Nephron progenitor cell (in vitro differentiated cells): ENCODE measurements around the gene CACNA1D.

Experiments
- DNase-seq: peaks from one replicate; pipeline ENCODE4 v3.0.0; 2021
- H3K27ac Mint-ChIP-seq: 2 replicates; pipeline ENCODE4 v1.8.0; 2021; ENCODE audit warnings: mild to moderate bottlenecking, moderate library complexity, mixed read lengths
- H3K27me3 Mint-ChIP-seq: 2 replicates; pipeline ENCODE4 v1.8.0; 2021; ENCODE audit warnings: mild to moderate bottlenecking, low read depth, mixed read lengths; ENCODE audit not compliant: poor library complexity
- H3K36me3 Mint-ChIP-seq: 2 replicates; pipeline ENCODE4 v1.8.0; 2021; ENCODE audit warnings: low read depth, mixed read lengths
- H3K4me1 Mint-ChIP-seq: 2 replicates; pipeline ENCODE4 v1.8.0; 2021; ENCODE audit warnings: mixed read lengths
- H3K4me3 Mint-ChIP-seq: 2 replicates; pipeline ENCODE4 v1.8.0; 2021; ENCODE audit warnings: mild to moderate bottlenecking, moderate library complexity, mixed read lengths
- H3K9me3 Mint-ChIP-seq: 2 replicates; pipeline ENCODE4 v1.8.0; 2021; ENCODE audit warnings: mild to moderate bottlenecking, moderate library complexity, mixed read lengths
- TF ChIP-seq, protein P1 (sequence below): fragments of 200-600 bp; sonication (generic); IDR thresholded peaks from 2 replicates; pipeline ENCODE4 v1.5.0; 2021; ENCODE audit warnings: antibody characterized with exemption

Gene CACNA1D

DNA sequence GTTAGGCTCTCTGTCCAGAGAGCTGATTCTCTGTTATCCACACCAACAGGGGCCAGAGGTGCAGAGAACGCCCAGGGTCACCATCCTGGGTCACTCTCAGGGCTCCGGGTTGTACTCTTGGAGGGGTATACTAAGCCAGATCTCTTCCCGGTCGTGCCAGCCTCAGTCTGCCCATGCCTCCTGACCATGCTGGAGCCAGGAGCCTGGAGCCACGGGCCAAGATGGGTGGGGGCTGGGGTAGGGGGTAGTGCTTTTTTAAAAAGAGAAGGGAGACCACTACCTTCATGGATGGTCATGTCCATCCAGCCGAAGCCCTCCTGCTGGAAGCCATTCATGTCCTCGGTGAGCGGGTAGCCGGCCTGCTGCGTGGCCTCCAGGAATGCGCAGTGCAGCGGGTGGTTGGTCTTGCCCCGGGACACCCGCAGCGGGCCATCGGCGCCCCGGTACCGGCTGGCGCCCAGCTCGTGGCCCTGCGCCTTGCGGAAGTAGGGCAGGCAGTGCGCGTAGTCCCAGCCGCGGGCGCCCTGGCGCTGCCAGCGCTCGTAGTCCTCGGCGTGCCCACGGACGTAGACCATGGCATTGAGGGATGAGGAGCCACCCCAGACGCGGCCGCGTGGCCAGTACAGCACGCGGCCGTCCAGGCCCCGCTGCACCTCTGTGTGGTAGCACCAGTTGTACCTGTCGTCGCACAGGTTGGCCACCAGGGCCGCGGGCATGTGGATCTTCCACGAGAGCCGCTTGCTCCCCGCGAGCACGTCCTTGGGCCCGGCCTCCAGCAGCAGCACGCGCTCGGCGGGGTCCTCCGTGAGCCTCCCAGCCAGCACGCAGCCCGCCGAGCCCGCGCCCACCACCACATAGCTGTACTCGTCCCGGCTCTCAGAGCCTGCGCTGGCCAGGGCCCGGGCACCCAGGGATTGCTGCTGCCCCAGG lies 328.9 kb downstream of the CACNA1D start:
- peaks cover 3% of the 10 kb centered on the region for H3K27me3 Mint-ChIP-seq
- peaks cover 8% of the 10 kb centered on the region for H3K4me1 Mint-ChIP-seq
- DNase-seq, result no peak
- H3K27ac Mint-ChIP-seq, result no peak overlapping the region
- TF ChIP-seq, protein P1, sequence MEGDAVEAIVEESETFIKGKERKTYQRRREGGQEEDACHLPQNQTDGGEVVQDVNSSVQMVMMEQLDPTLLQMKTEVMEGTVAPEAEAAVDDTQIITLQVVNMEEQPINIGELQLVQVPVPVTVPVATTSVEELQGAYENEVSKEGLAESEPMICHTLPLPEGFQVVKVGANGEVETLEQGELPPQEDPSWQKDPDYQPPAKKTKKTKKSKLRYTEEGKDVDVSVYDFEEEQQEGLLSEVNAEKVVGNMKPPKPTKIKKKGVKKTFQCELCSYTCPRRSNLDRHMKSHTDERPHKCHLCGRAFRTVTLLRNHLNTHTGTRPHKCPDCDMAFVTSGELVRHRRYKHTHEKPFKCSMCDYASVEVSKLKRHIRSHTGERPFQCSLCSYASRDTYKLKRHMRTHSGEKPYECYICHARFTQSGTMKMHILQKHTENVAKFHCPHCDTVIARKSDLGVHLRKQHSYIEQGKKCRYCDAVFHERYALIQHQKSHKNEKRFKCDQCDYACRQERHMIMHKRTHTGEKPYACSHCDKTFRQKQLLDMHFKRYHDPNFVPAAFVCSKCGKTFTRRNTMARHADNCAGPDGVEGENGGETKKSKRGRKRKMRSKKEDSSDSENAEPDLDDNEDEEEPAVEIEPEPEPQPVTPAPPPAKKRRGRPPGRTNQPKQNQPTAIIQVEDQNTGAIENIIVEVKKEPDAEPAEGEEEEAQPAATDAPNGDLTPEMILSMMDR, result no peak
- no peaks in the 10 kb centered on the region for H3K9me3 Mint-ChIP-seq
- no peaks in the 10 kb centered on the region for H3K36me3 Mint-ChIP-seq
- no peak overlapping the region for H3K4me3 Mint-ChIP-seq

DNA sequence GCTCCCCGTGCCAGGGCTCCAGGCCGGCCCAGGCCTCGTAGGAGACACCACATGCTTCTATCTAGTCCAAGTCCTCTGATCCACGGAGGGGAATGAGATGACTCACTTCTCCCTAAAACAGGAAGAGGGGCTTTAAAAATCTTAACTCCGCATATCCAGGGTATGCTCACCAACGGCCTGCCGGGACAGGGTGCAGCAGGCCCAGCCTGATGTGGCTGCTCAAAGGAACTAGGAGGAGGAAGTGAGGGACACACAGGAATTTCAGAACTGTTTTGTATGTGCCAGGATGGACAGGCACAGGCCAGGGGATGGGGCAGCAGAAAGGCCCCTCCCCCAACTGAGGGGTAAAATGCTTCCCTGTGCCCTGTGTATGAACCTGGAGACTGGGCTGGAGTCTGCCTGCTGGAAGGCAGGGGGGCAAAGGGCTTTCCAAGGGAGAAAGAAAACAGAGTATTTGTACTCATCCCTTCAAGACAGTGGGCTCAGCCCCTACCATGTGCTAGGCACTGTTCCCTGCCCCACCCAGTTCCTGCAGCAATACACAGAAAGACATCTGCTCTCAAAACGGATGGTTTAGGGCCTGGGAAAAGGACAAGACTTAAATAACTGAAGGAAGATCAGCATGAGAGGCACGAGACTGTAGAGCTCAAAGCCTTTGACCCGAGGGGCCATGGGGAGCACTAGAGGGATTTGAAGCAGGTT lies 329.7 kb downstream of the CACNA1D start:
- Mint-ChIP-seq H3K4me3 (no peak overlapping the region), H3K27ac (no peak overlapping the region), H3K36me3 (no peaks in the 10 kb centered on the region), H3K27me3 (peaks cover 3% of the 10 kb centered on the region), H3K4me1 (peaks cover 8% of the 10 kb centered on the region), H3K9me3 (no peaks in the 10 kb centered on the region)
- TF ChIP-seq, protein P1, result no peak
- DNase-seq, result no peak

DNA sequence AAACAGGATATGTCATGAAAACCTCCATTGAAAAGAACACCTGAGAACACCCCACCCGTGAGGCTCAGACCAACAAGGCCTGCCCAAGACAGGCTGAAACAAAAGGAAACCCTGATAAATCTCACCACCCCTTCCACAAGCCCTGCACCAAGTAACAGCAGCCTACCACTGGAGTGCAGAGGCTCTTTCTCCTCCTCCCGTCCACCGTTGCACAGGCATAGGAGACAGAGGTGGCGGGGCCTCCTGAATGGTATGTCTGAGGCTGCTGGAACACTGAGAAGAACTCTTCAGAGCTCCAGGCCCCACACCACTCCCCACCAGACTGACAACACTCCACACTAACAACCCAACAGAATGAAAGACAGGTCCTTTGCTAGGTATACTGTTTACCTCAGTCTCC lies 330.4 kb downstream of the CACNA1D start:
- Mint-ChIP-seq H3K36me3 (no peaks in the 10 kb centered on the region), H3K9me3 (no peaks in the 10 kb centered on the region), H3K27me3 (peaks cover 3% of the 10 kb centered on the region), H3K4me3 (no peak overlapping the region), H3K4me1 (peaks cover 8% of the 10 kb centered on the region), H3K27ac (no peak overlapping the region)
- DNase-seq, result no peak
- TF ChIP-seq, protein P1, result no peak

DNA sequence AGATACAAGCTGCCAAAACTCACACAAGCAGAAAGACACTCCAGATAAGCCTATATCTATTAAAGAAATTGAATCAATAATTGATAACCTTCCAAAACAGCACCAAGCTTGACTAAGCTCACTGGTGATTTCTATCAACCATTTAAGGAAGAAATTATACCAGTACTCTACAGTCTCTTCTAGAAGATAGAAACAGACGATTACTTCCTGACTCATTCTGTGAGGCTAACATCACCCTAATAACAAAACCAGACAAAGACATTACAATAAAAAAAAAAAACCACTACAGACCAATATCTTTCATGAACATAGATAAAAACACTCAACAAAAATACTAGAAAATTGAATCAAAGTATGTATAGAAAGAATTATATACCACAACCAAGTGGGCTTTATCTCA lies 331.6 kb downstream of the CACNA1D start:
- Mint-ChIP-seq H3K9me3 (no peaks in the 10 kb centered on the region), H3K27me3 (peaks cover 3% of the 10 kb centered on the region), H3K4me1 (peaks cover 8% of the 10 kb centered on the region), H3K36me3 (no peaks in the 10 kb centered on the region), H3K4me3 (no peak overlapping the region), H3K27ac (no peak overlapping the region)
- no peak for DNase-seq
- TF ChIP-seq, protein P1, result no peak

DNA sequence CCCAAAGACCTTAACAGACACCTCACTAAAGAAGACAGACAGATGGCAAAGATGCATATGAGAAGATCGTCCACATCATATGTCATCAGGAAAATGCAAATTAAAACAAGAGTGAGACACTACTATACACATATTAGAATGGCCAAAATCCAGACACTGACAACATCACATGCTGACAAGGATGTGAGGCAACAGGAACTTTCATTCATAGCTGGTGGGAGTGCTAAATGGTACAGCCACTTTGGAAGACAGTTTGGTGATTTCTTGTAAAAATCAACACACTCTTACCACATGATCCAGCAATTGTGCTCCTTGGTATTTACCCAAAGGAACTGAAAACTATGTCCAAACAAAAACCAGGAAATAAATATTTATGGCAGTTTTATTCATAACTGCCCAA lies 334.2 kb downstream of the CACNA1D start:
- Mint-ChIP-seq H3K4me3 (no peak overlapping the region), H3K4me1 (peaks cover 8% of the 10 kb centered on the region), H3K36me3 (no peaks in the 10 kb centered on the region), H3K9me3 (no peaks in the 10 kb centered on the region), H3K27ac (no peak overlapping the region), H3K27me3 (peaks cover 3% of the 10 kb centered on the region)
- DNase-seq, result no peak
- TF ChIP-seq, protein P1, result no peak
